Ishikawa (cell line): ENCODE results near the gene ZNF555.

Source experiments
- CEBPB ChIP-seq: IDR thresholded peaks from 2 replicates; pipeline ENCODE4 v1.6.1; 2012
- CREB1 ChIP-seq: IDR thresholded peaks from 2 replicates; pipeline ENCODE4 v1.6.1; 2012; ENCODE audit warnings: low read depth
- EGR1 ChIP-seq: IDR thresholded peaks from 2 replicates; pipeline ENCODE4 v1.6.1; 2012
- EP300 ChIP-seq: IDR thresholded peaks from 2 replicates; pipeline ENCODE4 v1.6.1; 2012; ENCODE audit warnings: borderline replicate concordance
- FOXM1 ChIP-seq: IDR thresholded peaks from 2 replicates; pipeline ENCODE4 v1.6.1; 2012; ENCODE audit warnings: low read depth, borderline replicate concordance
- NFIC ChIP-seq: IDR thresholded peaks from 2 replicates; pipeline ENCODE4 v1.6.1; 2012
- RAD21 ChIP-seq: IDR thresholded peaks from 2 replicates; pipeline ENCODE4 v1.6.1; 2012; ENCODE audit warnings: low read depth
- REST ChIP-seq: IDR thresholded peaks from 2 replicates; pipeline ENCODE4 v1.6.1; 2012; ENCODE audit warnings: low read depth, mild to moderate bottlenecking
- TAF1 ChIP-seq: IDR thresholded peaks from 2 replicates; pipeline ENCODE4 v1.6.1; 2012; ENCODE audit warnings: low read depth, mild to moderate bottlenecking
- TCF12 ChIP-seq: IDR thresholded peaks from 2 replicates; pipeline ENCODE4 v1.6.1; 2012; ENCODE audit warnings: low read depth
- TEAD4 ChIP-seq: IDR thresholded peaks from 2 replicates; pipeline ENCODE4 v1.6.1; 2012
- YY1 ChIP-seq: IDR thresholded peaks from 2 replicates; pipeline ENCODE4 v1.6.1; 2012; ENCODE audit warnings: low read depth
- ZBTB7A ChIP-seq: IDR thresholded peaks from 2 replicates; pipeline ENCODE4 v1.6.1; 2012; ENCODE audit warnings: low read depth
- TF ChIP-seq, protein P1 (sequence below): IDR thresholded peaks from 2 replicates; pipeline ENCODE4 v1.6.1; 2012
- TF ChIP-seq, protein P2 (sequence below): IDR thresholded peaks from 2 replicates; pipeline ENCODE4 v1.6.1; 2012

The ZNF555 gene

GRCh38 chr19:2853015-2853606 lies 11.8 kb downstream of the ZNF555 start:
- TF ChIP-seq EGR1 (no peak), REST (no peak), TEAD4 (no peak)
- TF ChIP-seq, protein P1, sequence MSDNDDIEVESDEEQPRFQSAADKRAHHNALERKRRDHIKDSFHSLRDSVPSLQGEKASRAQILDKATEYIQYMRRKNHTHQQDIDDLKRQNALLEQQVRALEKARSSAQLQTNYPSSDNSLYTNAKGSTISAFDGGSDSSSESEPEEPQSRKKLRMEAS = no peak

GRCh38 chr19:2854849-2855248 lies 13.6 kb downstream of the ZNF555 start:
- TF ChIP-seq YY1 (no peak), TAF1 (no peak), NFIC (no peak)
- TF ChIP-seq, protein P2, sequence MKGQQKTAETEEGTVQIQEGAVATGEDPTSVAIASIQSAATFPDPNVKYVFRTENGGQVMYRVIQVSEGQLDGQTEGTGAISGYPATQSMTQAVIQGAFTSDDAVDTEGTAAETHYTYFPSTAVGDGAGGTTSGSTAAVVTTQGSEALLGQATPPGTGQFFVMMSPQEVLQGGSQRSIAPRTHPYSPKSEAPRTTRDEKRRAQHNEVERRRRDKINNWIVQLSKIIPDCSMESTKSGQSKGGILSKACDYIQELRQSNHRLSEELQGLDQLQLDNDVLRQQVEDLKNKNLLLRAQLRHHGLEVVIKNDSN = no peak
- TF ChIP-seq, protein P1 = no peak

GRCh38 chr19:2856457-2857050 lies 15.3 kb downstream of the ZNF555 start:
- TF ChIP-seq FOXM1 (no peak), ZBTB7A (no peak), CREB1 (no peak), CEBPB (no peak), TCF12 (no peak), REST (no peak), YY1 (no peak), EP300 (no peak), TEAD4 (no peak), TAF1 (no peak), NFIC (no peak), EGR1 (no peak), RAD21 (no peak)
- TF ChIP-seq, protein P1 = no peak
- TF ChIP-seq, protein P2 = no peak

- no peak for TF ChIP-seq FOXM1
- TF ChIP-seq, protein P1 = no peak
- TF ChIP-seq TEAD4 = no peak
- TF ChIP-seq YY1 = no peak
- TF ChIP-seq TCF12 = no peak
- TF ChIP-seq CEBPB = no peak
- no peak for TF ChIP-seq REST
- TF ChIP-seq, protein P2 = no peak
- no peak for TF ChIP-seq CREB1
- TF ChIP-seq ZBTB7A = no peak
- no peak for TF ChIP-seq TAF1
- TF ChIP-seq NFIC = no peak
- no peak for TF ChIP-seq EGR1
- TF ChIP-seq EP300 = no peak
- TF ChIP-seq RAD21 = no peak
Observed at GRCh38 chr19:2858864-2859263, 17.6 kb downstream of the ZNF555 start.
